CD4-positive, alpha-beta T cell (primary cell): ENCODE results near the gene PDE9A. TPM values are rescaled to one million over a fixed set of nuclear protein-coding genes. Genes with fewer than 3 reads are reported as not detected.
"Not testable (repeated sequence)": the region's sequence is repeated elsewhere in the genome, so short reads cannot be mapped to it uniquely, and the experiment has no call there.

Experiments
- ATAC-seq: fragments of 200-7000 bp; cut with Tn5 transposase; one replicate; pipeline ENCODE4 v1.10.0; 2022; ENCODE audit warnings: mild to moderate bottlenecking; ENCODE audit not compliant: poor library complexity
- CTCF ChIA-PET: fragments of 350-600 bp; sonication (Branson Sonifier 250); formaldehyde crosslinking; loops from one replicate; lab custom pipeline; 2021; ENCODE audit warnings: antibody characterized with exemption, inconsistent platforms; lab: Charles Lee
- POLR2A ChIA-PET: fragments of 350-600 bp; sonication (Branson Sonifier 250); formaldehyde crosslinking; loops from one replicate; lab custom pipeline; 2021; ENCODE audit warnings: antibody characterized with exemption, inconsistent platforms; lab: Charles Lee
- DNase-seq, 14 experiments: peaks; one replicate each; pipeline ENCODE4 v3.0.0-alpha.2; 2013 to 2020; ENCODE audit warnings: mixed read lengths in 2 of 14
- H3K27ac ChIP-seq, 2 donors: one replicate each; pipeline versions ENCODE4 v1.5.1 to v1.7.0; 2013; ENCODE audit warnings: low read length in 2 of 2, low read depth in 1 of 2, mild to moderate bottlenecking in 1 of 2
- H3K27me3 ChIP-seq, 2 experiments: 1 replicate in 1 of 2; 2 replicates in 1 of 2; pipeline versions ENCODE4 v1.6.1 to v1.7.0; 2013; ENCODE audit warnings: low read length in 2 of 2, control low read depth in 1 of 2, mild to moderate bottlenecking in 1 of 2, moderate library complexity in 1 of 2; ENCODE audit not compliant: insufficient read depth in 2 of 2, control insufficient read depth in 1 of 2
- H3K36me3 ChIP-seq: one replicate; pipeline ENCODE4 v1.6.1; 2013; ENCODE audit warnings: low read length, control low read depth; ENCODE audit not compliant: insufficient read depth
- H3K4me1 ChIP-seq: one replicate; pipeline ENCODE4 v1.6.1; 2013; ENCODE audit warnings: low read length, control low read depth; ENCODE audit not compliant: insufficient read depth
- H3K4me3 ChIP-seq: one replicate; pipeline ENCODE4 v1.5.1; 2013; ENCODE audit warnings: mild to moderate bottlenecking, low read length, moderate library complexity
- H3K9me3 ChIP-seq, 2 experiments: 1 replicate in 1 of 2; 2 replicates in 1 of 2; pipeline versions ENCODE4 v1.6.1 to v1.7.0; 2013; ENCODE audit warnings: low read length in 2 of 2, mild to moderate bottlenecking in 2 of 2, control low read depth in 1 of 2, moderate library complexity in 1 of 2; ENCODE audit not compliant: control insufficient read depth in 1 of 2, insufficient read depth in 1 of 2
- H3K27ac Mint-ChIP-seq: one replicate; pipeline ENCODE4 v1.8.0; 2020; ENCODE audit warnings: mixed read lengths
- H3K27me3 Mint-ChIP-seq: one replicate; pipeline ENCODE4 v1.8.0; 2021; ENCODE audit warnings: mixed read lengths
- H3K36me3 Mint-ChIP-seq: one replicate; pipeline ENCODE4 v1.8.0; 2021; ENCODE audit warnings: low read depth, mixed read lengths
- H3K4me1 Mint-ChIP-seq: one replicate; pipeline ENCODE4 v1.8.0; 2021; ENCODE audit warnings: low read depth, mixed read lengths
- H3K4me3 Mint-ChIP-seq: one replicate; pipeline ENCODE4 v1.8.0; 2020; ENCODE audit warnings: mild to moderate bottlenecking, mixed read lengths
- H3K9me3 Mint-ChIP-seq: one replicate; pipeline ENCODE4 v1.8.0; 2020; ENCODE audit warnings: mixed read lengths
- CTCF ChIP-seq: fragments of 200-600 bp; IDR thresholded peaks from one replicate; pipeline ENCODE4 v1.8.0; 2022; ENCODE audit warnings: antibody characterized with exemption, mild to moderate bottlenecking
- intact Hi-C, 2 experiments: fragments of 100-400 bp; cut with DNase I in 1 of 2; cut with micrococcal nuclease in 1 of 2; formaldehyde crosslinking; loops; one replicate each; pipeline versions ENCODE4 v1.15.1 to v1.9.0; 2023 to 2025; cut with DNase I, micrococcal nuclease
- total RNA-seq, 174 experiments: library from RNA in 2 of 174; stranded (reverse) in 2 of 174; gene quantifications; one replicate each; pipeline ENCODE4 v1.2.3 and lab custom pipeline; 2021 to 2026

PDE9A gene
- total RNA-seq, 2 experiments from 2014 or later: 12.6 to 13.2 TPM

GRCh38 chr21:42626171-42626570 is 27.2 kb upstream of the PDE9A start:
- peaks cover 10% of the 10 kb centered on the region for H3K4me1 ChIP-seq
- DNase-seq (no peak), ATAC-seq (no peak)
- no peaks in the 10 kb centered on the region for H3K4me1 Mint-ChIP-seq
- H3K4me3 Mint-ChIP-seq: no peak overlapping the region
- H3K27ac ChIP-seq: no peak overlapping the region
- no peaks in the 10 kb centered on the region for H3K9me3 Mint-ChIP-seq
- ChIA-PET POLR2A (interaction anchor here (0.8 kb wide), 1 partner anchor 112 kb away, joined by 3 read pairs; no protein-coding TSS in a partner anchor), CTCF (interaction anchor here (1.0 kb wide), 1 partner anchor 28 kb away, joined by 3 read pairs; no protein-coding TSS in a partner anchor)
- no peaks in the 10 kb centered on the region for H3K27me3 Mint-ChIP-seq
- H3K36me3 Mint-ChIP-seq: no peaks in the 10 kb centered on the region
- H3K9me3 ChIP-seq: no peaks in the 10 kb centered on the region
- no peak for TF ChIP-seq CTCF
- no peaks in the 10 kb centered on the region for H3K36me3 ChIP-seq
- intact Hi-C loops: no loop called here
- H3K4me3 ChIP-seq: no peak overlapping the region
- no peak overlapping the region for H3K27ac Mint-ChIP-seq
- H3K27me3 ChIP-seq: no peaks in the 10 kb centered on the region

- CTCF ChIA-PET: no interaction called here
- no peak for ATAC-seq
Observed at GRCh38 chr21:42627527-42628289, 25.7 kb upstream of the PDE9A start.

DNA sequence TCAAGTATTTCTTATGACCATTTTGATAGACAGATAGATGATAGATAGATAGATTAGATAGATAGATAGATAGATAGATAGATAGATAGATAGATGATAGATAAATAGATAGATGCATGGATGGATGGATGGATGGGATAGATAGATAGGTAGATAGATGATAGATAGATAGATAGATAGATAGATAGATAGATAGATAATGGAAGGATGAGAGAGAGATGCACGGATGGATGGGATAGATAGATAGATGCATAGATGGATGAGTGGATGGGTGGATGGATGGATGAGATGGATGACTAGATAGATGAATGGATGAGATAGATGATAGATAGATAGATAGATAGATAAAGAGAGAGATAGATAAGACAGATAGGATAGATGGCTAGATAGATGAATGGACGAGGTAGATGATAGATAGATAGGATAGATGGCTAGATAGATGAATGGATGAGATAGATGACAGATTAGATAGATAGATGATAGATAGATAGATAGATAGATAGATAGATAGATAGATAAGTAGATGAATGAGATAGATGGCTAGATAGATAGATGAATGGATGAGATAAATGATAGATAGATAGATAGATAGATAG is 24.9 kb upstream of the PDE9A start:
- H3K27ac ChIP-seq, H3K27me3 ChIP-seq, H3K27ac Mint-ChIP-seq, H3K9me3 Mint-ChIP-seq, H3K4me1 Mint-ChIP-seq, intact Hi-C loops, H3K36me3 Mint-ChIP-seq, DNase-seq, H3K27me3 Mint-ChIP-seq, H3K4me3 Mint-ChIP-seq, H3K4me3 ChIP-seq, CTCF ChIA-PET, H3K9me3 ChIP-seq, H3K36me3 ChIP-seq, ATAC-seq, POLR2A ChIA-PET: not testable (repeated sequence)
- H3K4me1 ChIP-seq: peaks cover 16% of the 10 kb centered on the region

More at GRCh38 chr21:42627527-42628289, 25.7 kb upstream of the PDE9A start:
- H3K27me3 ChIP-seq: no peaks in the 10 kb centered on the region
- H3K27ac Mint-ChIP-seq: no peak overlapping the region
- H3K4me3 ChIP-seq: no peak overlapping the region
- H3K4me3 Mint-ChIP-seq: no peak overlapping the region
- H3K27me3 Mint-ChIP-seq: no peaks in the 10 kb centered on the region
- no peak overlapping the region for H3K27ac ChIP-seq
- no peaks in the 10 kb centered on the region for H3K9me3 Mint-ChIP-seq
- H3K36me3 ChIP-seq: no peaks in the 10 kb centered on the region
- POLR2A ChIA-PET: no interaction called here
- TF ChIP-seq CTCF: no peak
- no peaks in the 10 kb centered on the region for H3K4me1 Mint-ChIP-seq
- no peak for DNase-seq
- H3K36me3 Mint-ChIP-seq: no peaks in the 10 kb centered on the region
- H3K9me3 ChIP-seq: no peaks in the 10 kb centered on the region
- intact Hi-C loops: no loop called here
- peaks cover 16% of the 10 kb centered on the region for H3K4me1 ChIP-seq
